DMS153 treated with DMSO at 0.1 percent for 48 hours (cell line): Measurements from ENCODE around the gene S100A6.
"Not testable (repeated sequence)": the region's sequence is repeated elsewhere in the genome, so short reads cannot be mapped to it uniquely, and the experiment has no call there.

Source experiments
- DNase-seq: peaks from one replicate; lab custom pipeline; 2025; ENCODE audit not compliant: unreplicated experiment; lab: John Stamatoyannopoulos, UW

S100A6 gene

GRCh38 chr1:153532769-153533599, 2.8 kb downstream of the S100A6 start:
- DNase-seq = peak; percentile 94

- DNase-seq = peak; percentile 48
These were observed 3.6 kb downstream of the S100A6 start for GRCh38 chr1:153532181-153532580.

- no peak for DNase-seq
These were observed 4.2 kb downstream of the S100A6 start for GRCh38 chr1:153531638-153532037.

GRCh38 chr1:153527683-153528040, 8.1 kb downstream of the S100A6 start:
- no peak for DNase-seq

GRCh38 chr1:153527023-153527682, 8.6 kb downstream of the S100A6 start:
- peak; percentile 39 for DNase-seq

- DNase-seq = peak; percentile 93
These were observed 9.7 kb downstream of the S100A6 start for GRCh38 chr1:153526132-153526543.

GRCh38 chr1:153525088-153525728, 10.6 kb downstream of the S100A6 start:
- no peak for DNase-seq

- DNase-seq = not testable (repeated sequence)
These were observed 13.3 kb downstream of the S100A6 start for GRCh38 chr1:153522353-153523048.

- not testable (repeated sequence) for DNase-seq
These were observed 14.0 kb downstream of the S100A6 start for GRCh38 chr1:153521808-153522207.

- DNase-seq = no peak
These were observed 14.8 kb downstream of the S100A6 start for GRCh38 chr1:153520818-153521476.

- not testable (repeated sequence) for DNase-seq
These were observed 15.6 kb downstream of the S100A6 start for GRCh38 chr1:153520137-153520691.

- no peak for DNase-seq
These were observed 16.5 kb downstream of the S100A6 start for GRCh38 chr1:153519242-153519641.

GRCh38 chr1:153515504-153516394, 20.0 kb downstream of the S100A6 start:
- DNase-seq = peak; percentile 80

- no peak for DNase-seq
These were observed 22.1 kb downstream of the S100A6 start for GRCh38 chr1:153513666-153514065.

- no peak for DNase-seq
These were observed 22.8 kb downstream of the S100A6 start for GRCh38 chr1:153513023-153513422.

GRCh38 chr1:153510984-153511410, 24.8 kb downstream of the S100A6 start:
- peak; percentile 83 for DNase-seq

GRCh38 chr1:153509729-153510354, 25.9 kb downstream of the S100A6 start:
- DNase-seq = no peak

GRCh38 chr1:153509036-153509435, 26.8 kb downstream of the S100A6 start:
- DNase-seq = no peak
